ACC112 (cell line): ENCODE results near the gene SPEF2.

ENCODE experiments used
- H2AFZ ChIP-seq: fragments of 200-600 bp; sonication (generic); one replicate; pipeline ENCODE4 v1.6.0; 2017; ENCODE audit warnings: antibody characterized with exemption, low read length; ENCODE audit not compliant: unreplicated experiment
- H3K27ac ChIP-seq: fragments of 200-600 bp; sonication (generic); 2 replicates; pipeline ENCODE4 v1.5.1; 2014; ENCODE audit warnings: low read depth, mild to moderate bottlenecking, antibody characterized with exemption, low read length, moderate library complexity
- H3K27me3 ChIP-seq: fragments of 200-600 bp; sonication (generic); 2 replicates; pipeline ENCODE4 v1.6.1; 2014; ENCODE audit warnings: mild to moderate bottlenecking, antibody characterized with exemption, low read length, moderate library complexity, mixed read lengths; ENCODE audit not compliant: insufficient read depth
- H3K36me3 ChIP-seq: fragments of 200-600 bp; sonication (generic); 2 replicates; pipeline ENCODE4 v1.6.1; 2016; ENCODE audit warnings: mild to moderate bottlenecking, antibody characterized with exemption, low read length, moderate library complexity, mixed read lengths; ENCODE audit not compliant: insufficient read depth
- H3K4me1 ChIP-seq: fragments of 200-600 bp; sonication (generic); one replicate; pipeline ENCODE4 v1.6.1; 2016; ENCODE audit warnings: low read length, mixed read lengths; ENCODE audit not compliant: insufficient read depth, unreplicated experiment, control insufficient read depth
- H3K4me3 ChIP-seq: fragments of 200-600 bp; sonication (generic); 2 replicates; pipeline ENCODE4 v1.5.1; 2014; ENCODE audit warnings: mild to moderate bottlenecking, low read depth, low read length
- H3K79me2 ChIP-seq: fragments of 200-600 bp; sonication (generic); one replicate; pipeline ENCODE4 v1.6.0; 2016; ENCODE audit warnings: low read length; ENCODE audit not compliant: control insufficient read depth, unreplicated experiment, insufficient read depth

The SPEF2 gene

DNA sequence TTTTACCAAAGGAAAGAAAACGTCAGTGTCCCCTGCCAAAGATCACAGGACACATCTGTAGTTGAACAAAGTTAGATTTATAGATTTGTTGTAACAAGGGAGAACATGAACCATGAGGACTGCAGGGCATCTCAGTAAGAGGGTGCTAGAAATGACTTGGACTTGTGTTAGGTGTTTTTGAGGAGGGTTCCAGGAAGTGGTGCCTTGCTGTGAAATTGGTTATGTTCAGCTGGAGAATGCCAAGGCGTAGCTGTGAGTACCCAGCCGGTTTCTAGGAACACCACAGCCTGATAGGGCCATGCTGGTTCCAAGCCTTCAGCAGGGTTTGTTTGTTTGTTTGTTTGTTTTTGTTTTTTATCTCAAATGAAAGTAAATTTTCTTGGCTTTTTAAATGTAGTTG is 5.3 kb downstream of the SPEF2 start:
- H3K27ac ChIP-seq: no peak overlapping the region
- no peaks in the 10 kb centered on the region for H3K79me2 ChIP-seq
- H3K27me3 ChIP-seq: no peaks in the 10 kb centered on the region

GRCh38 chr5:35623991-35624390 is 6.3 kb downstream of the SPEF2 start:
- no peaks in the 10 kb centered on the region for H3K4me1 ChIP-seq
- no peak overlapping the region for H3K27ac ChIP-seq
- H3K36me3 ChIP-seq: no peaks in the 10 kb centered on the region
- H3K27me3 ChIP-seq: no peaks in the 10 kb centered on the region
- no peak overlapping the region for H3K4me3 ChIP-seq
- H2AFZ ChIP-seq: no peak overlapping the region
- no peaks in the 10 kb centered on the region for H3K79me2 ChIP-seq

More for the DNA sequence above, 5.3 kb downstream of the SPEF2 start:
- H3K36me3 ChIP-seq: no peaks in the 10 kb centered on the region
- H2AFZ ChIP-seq: no peak overlapping the region
- no peak overlapping the region for H3K4me3 ChIP-seq
- no peaks in the 10 kb centered on the region for H3K4me1 ChIP-seq

DNA sequence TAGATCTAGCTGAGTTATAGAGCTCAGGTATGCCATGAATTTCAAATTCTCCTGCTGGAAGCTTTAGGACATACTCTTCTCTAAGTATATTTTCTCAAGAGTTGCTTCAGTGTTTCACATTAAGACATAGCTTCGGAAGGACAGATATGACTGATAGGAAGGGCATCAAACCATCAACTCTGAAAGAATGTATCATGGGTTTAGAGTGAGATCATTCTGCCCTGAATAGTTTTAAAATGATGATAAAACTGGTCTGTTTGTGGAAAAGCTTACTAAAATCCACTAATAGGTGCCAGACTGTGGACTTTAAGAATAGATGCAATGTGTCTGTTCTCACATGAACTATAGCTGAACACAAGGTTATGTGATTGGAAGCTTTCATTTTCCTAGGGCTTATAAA is 8.4 kb downstream of the SPEF2 start:
- Histone ChIP-seq H3K27me3 (no peaks in the 10 kb centered on the region), H3K36me3 (0 out of 2 replicates have a peak, but pooled peaks cover 5% of the 10 kb centered on the region), H3K27ac (no peak overlapping the region), H3K79me2 (no peaks in the 10 kb centered on the region), H2AFZ (no peak overlapping the region), H3K4me1 (no peaks in the 10 kb centered on the region), H3K4me3 (no peak overlapping the region)

DNA sequence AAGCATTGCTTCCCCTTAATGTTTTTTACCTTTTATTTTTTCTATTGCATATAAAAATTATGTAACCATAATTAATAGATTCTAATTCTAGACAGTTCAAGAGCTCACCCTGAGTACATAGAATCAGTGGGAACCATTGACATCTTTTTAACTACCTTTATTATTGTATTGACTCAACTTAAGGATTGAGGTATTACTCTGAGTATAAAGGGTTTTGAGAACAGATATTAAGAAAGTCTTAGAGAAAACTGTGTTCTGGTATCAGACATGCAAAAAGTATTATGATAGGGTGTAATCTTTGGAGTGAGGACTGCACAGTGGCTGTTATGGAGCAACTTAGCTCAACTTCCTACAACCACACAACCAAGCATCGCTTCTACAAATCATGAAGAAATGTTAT is 8.9 kb downstream of the SPEF2 start:
- Histone ChIP-seq H3K4me1 (no peaks in the 10 kb centered on the region), H3K36me3 (0 out of 2 replicates have a peak, but pooled peaks cover 9% of the 10 kb centered on the region), H2AFZ (no peak overlapping the region), H3K27ac (no peak overlapping the region), H3K79me2 (no peaks in the 10 kb centered on the region), H3K4me3 (no peak overlapping the region), H3K27me3 (no peaks in the 10 kb centered on the region)

DNA sequence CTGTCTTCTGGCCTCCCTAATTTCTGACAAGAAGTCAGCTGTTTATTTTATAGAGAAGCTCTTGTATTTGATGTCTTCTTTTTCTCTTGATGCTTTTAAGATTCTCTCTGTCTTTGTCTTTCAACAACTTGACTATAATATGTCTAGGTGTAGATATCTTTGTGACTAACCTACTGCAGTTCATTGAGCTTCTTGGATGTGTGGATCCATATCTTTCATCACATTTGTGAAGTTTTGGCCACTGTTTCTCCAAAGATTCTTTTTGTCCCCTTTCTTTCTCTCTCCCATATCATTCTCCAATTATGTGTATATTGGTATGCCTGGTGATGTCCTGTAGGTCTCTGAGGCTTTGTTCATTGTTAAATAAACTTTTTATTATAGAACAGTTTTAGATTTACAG is 16.7 kb downstream of the SPEF2 start:
- Histone ChIP-seq H2AFZ (no peak overlapping the region), H3K79me2 (no peaks in the 10 kb centered on the region), H3K36me3 (0 out of 2 replicates have a peak, but pooled peaks cover 9% of the 10 kb centered on the region), H3K27ac (no peak overlapping the region), H3K27me3 (no peaks in the 10 kb centered on the region), H3K4me1 (no peaks in the 10 kb centered on the region), H3K4me3 (no peak overlapping the region)

- no peaks in the 10 kb centered on the region for H3K79me2 ChIP-seq
- H3K4me1 ChIP-seq: no peaks in the 10 kb centered on the region
- H3K27ac ChIP-seq: no peak overlapping the region
- H2AFZ ChIP-seq: no peak overlapping the region
- H3K36me3 ChIP-seq: no peaks in the 10 kb centered on the region
- H3K4me3 ChIP-seq: no peak overlapping the region
- no peaks in the 10 kb centered on the region for H3K27me3 ChIP-seq
Measured at GRCh38 chr5:35640623-35641022, 23.0 kb downstream of the SPEF2 start.

DNA sequence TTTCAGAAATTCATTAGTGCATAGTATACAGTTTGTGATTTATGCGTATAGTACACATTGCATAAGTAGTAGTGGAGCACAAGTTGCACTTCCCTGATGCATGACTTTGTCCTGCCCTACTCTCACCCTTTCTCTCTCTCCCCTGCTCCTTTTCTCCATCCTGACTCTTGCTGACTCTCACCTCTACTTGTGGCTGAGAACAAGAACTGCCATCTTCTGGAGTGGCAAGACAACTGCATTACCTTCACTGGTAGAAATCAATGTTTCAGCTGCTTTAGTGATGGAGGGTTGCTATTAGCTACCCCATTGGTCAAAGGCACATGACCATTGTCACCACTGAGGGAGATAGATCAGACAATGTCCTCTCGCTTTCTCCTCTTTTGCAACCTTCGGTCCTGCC is 26.9 kb downstream of the SPEF2 start:
- no peaks in the 10 kb centered on the region for H3K27me3 ChIP-seq
- H3K4me3 ChIP-seq: no peak overlapping the region
- H2AFZ ChIP-seq: no peak overlapping the region
- H3K36me3 ChIP-seq: no peaks in the 10 kb centered on the region
- no peak overlapping the region for H3K27ac ChIP-seq
- no peaks in the 10 kb centered on the region for H3K4me1 ChIP-seq
- no peaks in the 10 kb centered on the region for H3K79me2 ChIP-seq

DNA sequence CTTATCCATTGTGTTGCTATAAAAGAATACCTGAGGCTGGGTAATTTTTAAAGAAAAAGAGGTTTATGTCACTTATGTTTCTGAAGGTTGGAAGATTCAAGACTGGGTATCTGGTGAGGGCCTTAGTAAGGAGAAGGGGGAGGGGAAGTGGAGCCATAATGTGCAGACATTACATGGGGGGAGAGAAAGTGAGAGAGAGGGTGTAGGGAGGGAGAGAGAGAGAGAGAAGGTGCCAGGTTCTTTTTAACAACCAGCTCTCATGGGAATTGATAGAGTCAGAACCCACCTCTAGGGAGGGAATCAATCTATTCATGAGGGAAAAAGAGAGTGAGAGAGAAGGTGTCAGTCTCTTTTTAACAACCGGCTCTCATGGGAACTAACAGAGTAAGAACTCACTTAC is 29.5 kb downstream of the SPEF2 start:
- Histone ChIP-seq H3K4me3 (no peak overlapping the region), H3K36me3 (no peaks in the 10 kb centered on the region), H3K79me2 (no peaks in the 10 kb centered on the region), H2AFZ (no peak overlapping the region), H3K27ac (no peak overlapping the region), H3K4me1 (no peaks in the 10 kb centered on the region), H3K27me3 (no peaks in the 10 kb centered on the region)

DNA sequence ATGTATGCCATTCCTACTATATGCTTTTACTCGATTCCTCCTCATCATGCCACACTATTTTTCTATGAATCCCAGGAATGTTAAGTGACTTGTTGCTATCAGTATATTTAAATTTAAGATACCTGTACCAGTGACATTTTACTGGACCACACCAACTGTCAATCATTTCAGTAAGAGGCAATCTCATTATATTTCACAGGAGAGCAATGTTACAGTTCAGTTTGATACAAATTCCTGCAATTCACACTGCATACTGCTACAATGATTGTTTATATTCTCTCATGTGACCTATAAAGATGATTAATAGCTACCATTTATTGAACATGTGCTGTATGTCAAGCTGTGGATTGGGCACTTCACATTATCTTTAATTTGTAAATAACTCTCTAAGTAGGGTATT is 30.0 kb downstream of the SPEF2 start:
- no peaks in the 10 kb centered on the region for H3K79me2 ChIP-seq
- no peak overlapping the region for H3K27ac ChIP-seq
- no peaks in the 10 kb centered on the region for H3K4me1 ChIP-seq
- no peaks in the 10 kb centered on the region for H3K36me3 ChIP-seq
- no peak overlapping the region for H3K4me3 ChIP-seq
- H2AFZ ChIP-seq: no peak overlapping the region
- no peaks in the 10 kb centered on the region for H3K27me3 ChIP-seq

DNA sequence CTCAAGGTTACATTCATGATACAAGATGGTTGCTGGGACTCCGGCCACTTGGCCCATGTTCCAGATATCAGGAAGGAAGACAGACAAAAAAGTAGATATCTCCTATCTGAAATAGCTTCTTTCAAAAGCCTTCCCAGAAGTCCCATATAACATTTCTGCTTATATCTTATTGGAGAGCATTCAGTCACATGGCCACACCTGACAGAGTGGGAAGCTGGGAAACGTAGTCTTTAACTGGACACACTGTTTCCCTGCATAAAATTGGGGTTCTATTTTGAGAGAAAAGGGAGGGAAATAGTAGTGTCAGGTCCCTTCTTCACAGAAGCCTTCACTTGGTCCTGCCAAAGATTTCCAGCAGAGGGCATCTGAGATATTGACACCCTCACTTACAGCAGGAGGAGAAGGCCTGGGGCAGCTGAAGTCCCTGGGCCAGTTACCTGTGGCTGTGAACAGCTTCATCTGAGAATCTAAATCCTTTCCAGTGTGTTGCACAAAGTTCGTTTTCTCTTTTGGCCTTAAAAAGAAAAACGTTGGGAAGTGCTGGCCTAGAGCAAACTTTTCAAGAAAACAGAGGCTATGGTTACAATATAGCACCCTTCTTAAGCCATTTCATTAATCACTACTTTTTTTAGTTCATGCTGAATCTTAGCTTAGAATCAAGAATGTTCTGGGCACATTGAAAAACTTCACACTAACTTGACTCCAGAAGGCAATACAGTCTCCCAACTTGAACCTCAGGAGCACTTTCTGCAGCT is 33.5 kb downstream of the SPEF2 start:
- H3K27ac ChIP-seq: no peak overlapping the region
- H2AFZ ChIP-seq: no peak overlapping the region
- H3K36me3 ChIP-seq: no peaks in the 10 kb centered on the region
- H3K4me1 ChIP-seq: no peaks in the 10 kb centered on the region
- H3K27me3 ChIP-seq: no peaks in the 10 kb centered on the region
- H3K4me3 ChIP-seq: no peak overlapping the region
- no peaks in the 10 kb centered on the region for H3K79me2 ChIP-seq

- no peak overlapping the region for H3K27ac ChIP-seq
- no peaks in the 10 kb centered on the region for H3K27me3 ChIP-seq
- no peaks in the 10 kb centered on the region for H3K36me3 ChIP-seq
- no peak overlapping the region for H2AFZ ChIP-seq
- H3K4me3 ChIP-seq: no peak overlapping the region
- no peaks in the 10 kb centered on the region for H3K79me2 ChIP-seq
- no peaks in the 10 kb centered on the region for H3K4me1 ChIP-seq
Measured at GRCh38 chr5:35656721-35657120, 39.1 kb downstream of the SPEF2 start.
